ENCODE results near the gene CLIC6.

CLIC6 gene

DNA sequence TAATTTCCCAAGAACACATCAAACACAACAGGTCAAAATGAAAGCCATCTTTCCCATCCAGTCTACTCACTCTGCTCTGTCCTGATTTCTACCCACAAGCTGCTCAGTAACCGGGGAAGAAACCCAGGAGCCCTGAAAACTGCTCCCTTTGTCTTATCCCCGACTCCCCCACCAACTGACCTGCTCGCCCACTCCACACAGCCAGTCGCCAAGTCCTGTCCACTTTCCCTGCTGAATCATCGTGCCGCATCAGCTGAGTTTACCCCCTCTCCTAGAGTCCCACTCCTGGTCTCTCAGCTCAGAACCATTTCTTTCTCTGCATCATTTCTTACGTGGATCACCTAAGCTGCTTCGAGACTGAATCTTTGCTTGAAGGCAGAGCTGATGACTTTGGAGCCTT is 42.7 kb upstream of the CLIC6 start:
- Mint-ChIP-seq H3K36me3 (ENCODE audit: low read depth) (no peaks in the 10 kb centered on the region), H3K4me1 (no peaks in the 10 kb centered on the region), H3K27me3 (ENCODE audit: low read depth) (peaks cover 4% of the 10 kb centered on the region), H3K27ac (no peak overlapping the region), H3K9me3 (no peaks in the 10 kb centered on the region), H3K4me3 (no peak overlapping the region)
- TF ChIP-seq, protein P1, sequence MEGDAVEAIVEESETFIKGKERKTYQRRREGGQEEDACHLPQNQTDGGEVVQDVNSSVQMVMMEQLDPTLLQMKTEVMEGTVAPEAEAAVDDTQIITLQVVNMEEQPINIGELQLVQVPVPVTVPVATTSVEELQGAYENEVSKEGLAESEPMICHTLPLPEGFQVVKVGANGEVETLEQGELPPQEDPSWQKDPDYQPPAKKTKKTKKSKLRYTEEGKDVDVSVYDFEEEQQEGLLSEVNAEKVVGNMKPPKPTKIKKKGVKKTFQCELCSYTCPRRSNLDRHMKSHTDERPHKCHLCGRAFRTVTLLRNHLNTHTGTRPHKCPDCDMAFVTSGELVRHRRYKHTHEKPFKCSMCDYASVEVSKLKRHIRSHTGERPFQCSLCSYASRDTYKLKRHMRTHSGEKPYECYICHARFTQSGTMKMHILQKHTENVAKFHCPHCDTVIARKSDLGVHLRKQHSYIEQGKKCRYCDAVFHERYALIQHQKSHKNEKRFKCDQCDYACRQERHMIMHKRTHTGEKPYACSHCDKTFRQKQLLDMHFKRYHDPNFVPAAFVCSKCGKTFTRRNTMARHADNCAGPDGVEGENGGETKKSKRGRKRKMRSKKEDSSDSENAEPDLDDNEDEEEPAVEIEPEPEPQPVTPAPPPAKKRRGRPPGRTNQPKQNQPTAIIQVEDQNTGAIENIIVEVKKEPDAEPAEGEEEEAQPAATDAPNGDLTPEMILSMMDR (IDR thresholded peaks at IDR 0.05; ENCODE audit: unreplicated experiment in 3 of 3) = no peak

GRCh38 chr21:34630536-34631143 is 38.2 kb upstream of the CLIC6 start:
- no peaks in the 10 kb centered on the region for H3K36me3 Mint-ChIP-seq (ENCODE audit: low read depth)
- H3K27ac Mint-ChIP-seq = no peak overlapping the region
- H3K4me3 Mint-ChIP-seq = no peak overlapping the region
- no peaks in the 10 kb centered on the region for H3K4me1 Mint-ChIP-seq
- TF ChIP-seq, protein P1 (IDR thresholded peaks at IDR 0.05; ENCODE audit: unreplicated experiment in 3 of 3) = peak; percentile 75 to 84 (median 80)
- H3K27me3 Mint-ChIP-seq (ENCODE audit: low read depth) = peaks cover 11% of the 10 kb centered on the region
- H3K9me3 Mint-ChIP-seq = no peaks in the 10 kb centered on the region

GRCh38 chr21:34632498-34632897 is 36.3 kb upstream of the CLIC6 start:
- TF ChIP-seq, protein P1 (IDR thresholded peaks at IDR 0.05; ENCODE audit: unreplicated experiment in 3 of 3) = no peak
- H3K36me3 Mint-ChIP-seq (ENCODE audit: low read depth) = no peaks in the 10 kb centered on the region
- H3K9me3 Mint-ChIP-seq = no peaks in the 10 kb centered on the region
- H3K27me3 Mint-ChIP-seq (ENCODE audit: low read depth) = peaks cover 15% of the 10 kb centered on the region
- no peak overlapping the region for H3K4me3 Mint-ChIP-seq
- H3K4me1 Mint-ChIP-seq = no peaks in the 10 kb centered on the region
- no peak overlapping the region for H3K27ac Mint-ChIP-seq

DNA sequence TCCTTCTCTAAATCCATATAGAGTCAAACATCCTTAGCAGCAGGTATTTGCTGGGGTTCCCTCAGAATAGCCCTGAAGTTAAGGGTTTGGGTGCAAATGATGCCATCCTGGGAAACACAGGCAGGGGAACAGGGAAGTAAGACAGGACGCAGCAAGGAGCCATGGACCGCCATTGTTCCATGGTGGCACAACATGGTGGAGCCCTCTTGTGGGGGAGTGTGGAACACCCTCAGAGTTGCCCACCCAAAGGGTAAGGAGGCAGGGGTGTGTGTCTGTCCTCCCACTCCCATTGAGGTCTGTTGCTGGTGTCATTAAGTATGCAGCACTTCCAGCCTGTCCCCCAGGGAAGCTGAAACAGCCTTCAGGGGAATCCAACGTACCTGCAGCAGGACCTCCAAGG is 33.5 kb upstream of the CLIC6 start:
- H3K27ac Mint-ChIP-seq = no peak overlapping the region
- no peaks in the 10 kb centered on the region for H3K4me1 Mint-ChIP-seq
- peaks cover 15% of the 10 kb centered on the region for H3K27me3 Mint-ChIP-seq (ENCODE audit: low read depth)
- no peaks in the 10 kb centered on the region for H3K36me3 Mint-ChIP-seq (ENCODE audit: low read depth)
- H3K4me3 Mint-ChIP-seq = no peak overlapping the region
- no peaks in the 10 kb centered on the region for H3K9me3 Mint-ChIP-seq
- TF ChIP-seq, protein P1 (IDR thresholded peaks at IDR 0.05; ENCODE audit: unreplicated experiment in 3 of 3) = no peak

- H3K27me3 Mint-ChIP-seq (ENCODE audit: low read depth) = peaks cover 12% of the 10 kb centered on the region
- no peak overlapping the region for H3K27ac Mint-ChIP-seq
- no peaks in the 10 kb centered on the region for H3K4me1 Mint-ChIP-seq
- TF ChIP-seq, protein P1 (IDR thresholded peaks at IDR 0.05; ENCODE audit: unreplicated experiment in 3 of 3) = no peak
- H3K36me3 Mint-ChIP-seq (ENCODE audit: low read depth) = no peaks in the 10 kb centered on the region
- no peaks in the 10 kb centered on the region for H3K9me3 Mint-ChIP-seq
- no peak overlapping the region for H3K4me3 Mint-ChIP-seq
These were observed 31.8 kb upstream of the CLIC6 start for GRCh38 chr21:34636961-34637360.

DNA sequence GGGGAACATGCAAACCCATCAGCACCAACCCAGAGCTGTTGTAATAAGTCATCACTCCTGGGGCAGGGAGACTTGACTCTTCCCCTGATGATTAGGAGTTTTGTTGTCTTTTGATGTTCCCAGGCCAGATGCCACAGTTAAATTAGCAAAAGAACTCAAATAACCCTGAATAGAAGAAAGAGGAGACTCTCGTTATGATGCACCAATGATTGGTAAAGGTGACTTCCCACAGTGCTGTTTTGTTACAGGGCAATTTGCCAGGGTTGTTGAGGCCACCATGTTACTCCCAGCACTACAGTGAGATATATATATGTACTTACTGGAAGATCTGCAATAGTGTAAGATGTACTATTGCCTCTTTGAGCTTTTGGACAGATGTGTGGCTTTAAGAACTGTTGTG is 29.5 kb upstream of the CLIC6 start:
- Mint-ChIP-seq H3K36me3 (ENCODE audit: low read depth) (no peaks in the 10 kb centered on the region), H3K9me3 (no peaks in the 10 kb centered on the region), H3K27me3 (ENCODE audit: low read depth) (peaks cover 3% of the 10 kb centered on the region), H3K27ac (no peak overlapping the region), H3K4me3 (no peak overlapping the region), H3K4me1 (no peaks in the 10 kb centered on the region)
- TF ChIP-seq, protein P1 (IDR thresholded peaks at IDR 0.05; ENCODE audit: unreplicated experiment in 3 of 3) = no peak
